Stimulated activated CD4-positive, alpha-beta T cell treated with anti-CD3 and anti-CD28 coated beads, Interleukin-4, amount 100 ng/mL, for 48 hours (primary cell): Measurements from ENCODE around the gene RHBG.

Source experiments
- DNase-seq, 2 donors: peaks; one replicate each; pipeline ENCODE4 v3.0.0-alpha.2; 2020; ENCODE audit warnings: low read depth in 2 of 2

RHBG gene

GRCh38 chr1:156406251-156406650 lies 37.2 kb downstream of the RHBG start:
- DNase-seq = no peak

- DNase-seq = no peak
Observed at GRCh38 chr1:156407344-156407743, 38.3 kb downstream of the RHBG start.

- no peak for DNase-seq
Observed at GRCh38 chr1:156407760-156408159, 38.7 kb downstream of the RHBG start.

- no peak for DNase-seq
Observed at GRCh38 chr1:156409439-156409838, 40.4 kb downstream of the RHBG start.

- no peak for DNase-seq
Observed at GRCh38 chr1:156410238-156410637, 41.2 kb downstream of the RHBG start.

GRCh38 chr1:156410740-156411139 lies 41.7 kb downstream of the RHBG start:
- no peak for DNase-seq

- DNase-seq = no peak
Observed at GRCh38 chr1:156412653-156413321, 43.8 kb downstream of the RHBG start.

- no peak for DNase-seq
Observed at GRCh38 chr1:156413391-156414246, 44.6 kb downstream of the RHBG start.

GRCh38 chr1:156414461-156415064 lies 45.6 kb downstream of the RHBG start:
- DNase-seq = no peak

GRCh38 chr1:156416993-156417392 lies 48.0 kb downstream of the RHBG start:
- DNase-seq = no peak

- no peak for DNase-seq
Observed at GRCh38 chr1:156417401-156418020, 48.5 kb downstream of the RHBG start.

- no peak for DNase-seq
Observed at GRCh38 chr1:156418416-156419070, 49.5 kb downstream of the RHBG start.

- DNase-seq = no peak
Observed at GRCh38 chr1:156419854-156420204, 50.8 kb downstream of the RHBG start.

GRCh38 chr1:156420205-156421061 lies 51.4 kb downstream of the RHBG start:
- DNase-seq = no peak

- DNase-seq = peak; percentile 64 to 65
Observed at GRCh38 chr1:156421062-156421938, 52.3 kb downstream of the RHBG start.

- DNase-seq = no peak
Observed at GRCh38 chr1:156421939-156422601, 53.1 kb downstream of the RHBG start.

- DNase-seq = no peak
Observed at GRCh38 chr1:156422602-156423091, 53.6 kb downstream of the RHBG start.

- DNase-seq = no peak
Observed at GRCh38 chr1:156423422-156424352, 54.7 kb downstream of the RHBG start.
